DOHH2 (cell line): ENCODE results near the gene MACROD2.

Experiments used
- CTCF ChIP-seq: fragments of 200-600 bp; sonication (generic); IDR thresholded peaks from one replicate; pipeline ENCODE4 v1.5.1; 2014; ENCODE audit warnings: antibody characterized with exemption, mild to moderate bottlenecking, low read depth, low read length; ENCODE audit not compliant: poor library complexity, severe bottlenecking
- EZH2phosphoT487 ChIP-seq: fragments of 200-600 bp; sonication (generic); IDR thresholded peaks from 2 replicates; pipeline ENCODE4 v1.6.1; 2017; ENCODE audit warnings: borderline replicate concordance, mild to moderate bottlenecking, antibody characterized with exemption, low read length, moderate library complexity, mixed read lengths

- TF ChIP-seq CTCF: no peak
- no peak for TF ChIP-seq EZH2phosphoT487
These were observed 494.2 kb downstream of the MACROD2 start for GRCh38 chr20:14489544-14489943.
